Nephron progenitor cell (in vitro differentiated cells): ENCODE results near the gene COX6B2.

Experiments used
- DNase-seq: peaks from one replicate; pipeline ENCODE4 v3.0.0; 2021
- H3K27ac Mint-ChIP-seq: 2 replicates; pipeline ENCODE4 v1.8.0; 2021; ENCODE audit warnings: mild to moderate bottlenecking, moderate library complexity, mixed read lengths
- H3K27me3 Mint-ChIP-seq: 2 replicates; pipeline ENCODE4 v1.8.0; 2021; ENCODE audit warnings: mild to moderate bottlenecking, low read depth, mixed read lengths; ENCODE audit not compliant: poor library complexity
- H3K36me3 Mint-ChIP-seq: 2 replicates; pipeline ENCODE4 v1.8.0; 2021; ENCODE audit warnings: low read depth, mixed read lengths
- H3K4me1 Mint-ChIP-seq: 2 replicates; pipeline ENCODE4 v1.8.0; 2021; ENCODE audit warnings: mixed read lengths
- H3K4me3 Mint-ChIP-seq: 2 replicates; pipeline ENCODE4 v1.8.0; 2021; ENCODE audit warnings: mild to moderate bottlenecking, moderate library complexity, mixed read lengths
- H3K9me3 Mint-ChIP-seq: 2 replicates; pipeline ENCODE4 v1.8.0; 2021; ENCODE audit warnings: mild to moderate bottlenecking, moderate library complexity, mixed read lengths
- CTCF ChIP-seq: fragments of 200-600 bp; sonication (generic); IDR thresholded peaks from 2 replicates; pipeline ENCODE4 v1.5.0; 2021; ENCODE audit warnings: antibody characterized with exemption

The COX6B2 gene

GRCh38 chr19:55358493-55358892 is 4.0 kb upstream of the COX6B2 start:
- Mint-ChIP-seq H3K4me3 (no peak overlapping the region), H3K9me3 (no peaks in the 10 kb centered on the region), H3K36me3 (no peaks in the 10 kb centered on the region), H3K27me3 (peaks cover 48% of the 10 kb centered on the region), H3K4me1 (peaks cover 17% of the 10 kb centered on the region), H3K27ac (no peak overlapping the region)
- DNase-seq = no peak
- no peak for TF ChIP-seq CTCF

GRCh38 chr19:55355213-55355821 is 798 bp upstream of the COX6B2 start:
- H3K27me3 Mint-ChIP-seq = peaks cover 79% of the 10 kb centered on the region
- no peak overlapping the region for H3K4me3 Mint-ChIP-seq
- no peak for TF ChIP-seq CTCF
- H3K9me3 Mint-ChIP-seq = no peaks in the 10 kb centered on the region
- H3K36me3 Mint-ChIP-seq = no peaks in the 10 kb centered on the region
- no peak overlapping the region for H3K27ac Mint-ChIP-seq
- peaks cover 37% of the 10 kb centered on the region for H3K4me1 Mint-ChIP-seq
- no peak for DNase-seq

- Mint-ChIP-seq H3K4me1 (peaks cover 44% of the 10 kb centered on the region), H3K36me3 (no peaks in the 10 kb centered on the region), H3K27me3 (peaks cover 78% of the 10 kb centered on the region), H3K4me3 (peak overlapping the region; percentile 81), H3K9me3 (no peaks in the 10 kb centered on the region), H3K27ac (no peak overlapping the region)
- TF ChIP-seq CTCF = no peak
- DNase-seq = peak; percentile 89
These were observed 469 bp downstream of the COX6B2 start for GRCh38 chr19:55353803-55354697.

- DNase-seq = peak; percentile 42
- peaks cover 73% of the 10 kb centered on the region for H3K27me3 Mint-ChIP-seq
- H3K36me3 Mint-ChIP-seq = no peaks in the 10 kb centered on the region
- H3K4me3 Mint-ChIP-seq = peak overlapping the region; percentile 81
- H3K27ac Mint-ChIP-seq = no peak overlapping the region
- H3K9me3 Mint-ChIP-seq = no peaks in the 10 kb centered on the region
- H3K4me1 Mint-ChIP-seq = peaks cover 51% of the 10 kb centered on the region
- no peak for TF ChIP-seq CTCF
These were observed 1.1 kb downstream of the COX6B2 start for GRCh38 chr19:55353356-55353802.

- Mint-ChIP-seq H3K4me1 (peaks cover 58% of the 10 kb centered on the region), H3K27ac (no peak overlapping the region), H3K27me3 (peaks cover 67% of the 10 kb centered on the region), H3K4me3 (peak overlapping the region; percentile 81), H3K9me3 (no peaks in the 10 kb centered on the region), H3K36me3 (no peaks in the 10 kb centered on the region)
- no peak for DNase-seq
- no peak for TF ChIP-seq CTCF
These were observed 1.9 kb downstream of the COX6B2 start for GRCh38 chr19:55352549-55353145.
